PC-3 (cell line): ENCODE results near the gene DCBLD1. TPM values are rescaled to one million over a fixed set of nuclear protein-coding genes. Genes with fewer than 3 reads are reported as not detected.

Experiments used
- ATAC-seq: fragments of 200-7000 bp; cut with Tn5 transposase; 2 replicates; pipeline ENCODE4 v1.9.1; 2020; ENCODE audit warnings: mild to moderate bottlenecking, moderate library complexity
- BruUV-seq: library from RNA; stranded (reverse); fragments of 400-500 nt; replicated peaks from 2 replicates; lab custom pipeline; 2021; lab: Mats Ljungman, UMichigan
- CTCF ChIA-PET: fragments of 300-600 bp; sonication (Branson Sonifier 250); formaldehyde crosslinking; loops from one replicate; lab custom pipeline; 2022; ENCODE audit warnings: antibody characterized with exemption; lab: Charles Lee
- POLR2A ChIA-PET: fragments of 300-600 bp; sonication (Branson Sonifier 250); formaldehyde crosslinking; loops from one replicate; lab custom pipeline; 2022; ENCODE audit warnings: antibody characterized with exemption; ENCODE audit not compliant: unreplicated experiment; lab: Charles Lee
- DNase-seq: peaks from one replicate; pipeline ENCODE4 v3.0.0-alpha.2; 2015
- H2AFZ ChIP-seq: fragments of 300-600 bp; sonication (generic); 2 replicates; pipeline ENCODE4 v1.6.0; 2016; ENCODE audit warnings: antibody characterized with exemption, low read length
- H3F3A ChIP-seq: fragments of 300-600 bp; sonication (generic); one replicate; pipeline ENCODE4 v1.6.0; 2017; ENCODE audit warnings: antibody characterized with exemption, low read length, control low read depth, mild to moderate bottlenecking; ENCODE audit not compliant: unreplicated experiment
- H3K27ac ChIP-seq: fragments of 300-600 bp; sonication (generic); 2 replicates; pipeline ENCODE4 v1.5.1; 2016; ENCODE audit warnings: mild to moderate bottlenecking, low read length
- H3K27me3 ChIP-seq: fragments of 300-600 bp; sonication (generic); 2 replicates; pipeline ENCODE4 v1.6.1; 2016; ENCODE audit warnings: low read length, mixed read lengths
- H3K36me3 ChIP-seq: fragments of 300-600 bp; sonication (generic); 2 replicates; pipeline ENCODE4 v1.6.1; 2016; ENCODE audit warnings: low read depth, mixed run types, low read length, mixed read lengths
- H3K4me1 ChIP-seq: fragments of 300-600 bp; sonication (generic); 2 replicates; pipeline ENCODE4 v1.5.1; 2016; ENCODE audit warnings: low read length; ENCODE audit not compliant: insufficient read depth
- H3K4me2 ChIP-seq: fragments of 300-600 bp; sonication (generic); 2 replicates; pipeline ENCODE4 v1.6.0; 2016; ENCODE audit warnings: low read length
- H3K4me3 ChIP-seq: fragments of 300-600 bp; sonication (generic); 2 replicates; pipeline ENCODE4 v1.5.1; 2016; ENCODE audit warnings: mild to moderate bottlenecking, low read length, mixed read lengths
- H3K79me2 ChIP-seq: fragments of 300-600 bp; sonication (generic); 2 replicates; pipeline ENCODE4 v1.6.1; 2017; ENCODE audit warnings: low read length, mixed read lengths
- H3K9ac ChIP-seq: fragments of 300-600 bp; sonication (generic); 2 replicates; pipeline ENCODE4 v1.6.0; 2016; ENCODE audit warnings: mild to moderate bottlenecking, low read length
- H3K9me2 ChIP-seq: fragments of 300-600 bp; sonication (generic); replicated peaks from 2 replicates; pipeline ENCODE4 v1.6.1; 2016; ENCODE audit warnings: mixed run types, low read length, mixed read lengths
- H3K9me3 ChIP-seq: fragments of 300-600 bp; sonication (generic); 2 replicates; pipeline ENCODE4 v1.6.1; 2016; ENCODE audit warnings: low read length, mixed read lengths
- H4K20me1 ChIP-seq: fragments of 300-600 bp; sonication (generic); 2 replicates; pipeline ENCODE4 v1.6.1; 2016; ENCODE audit warnings: low read length, mixed read lengths
- EZH2 ChIP-seq: fragments of 300-600 bp; sonication (generic); IDR thresholded peaks from one replicate; pipeline ENCODE4 v1.6.1; 2017; ENCODE audit warnings: antibody characterized with exemption, mild to moderate bottlenecking, low read length; ENCODE audit not compliant: unreplicated experiment
- EZH2phosphoT487 ChIP-seq: fragments of 300-600 bp; sonication (generic); IDR thresholded peaks from 2 replicates; pipeline ENCODE4 v1.6.1; 2018; ENCODE audit warnings: mild to moderate bottlenecking, antibody characterized with exemption, low read length, borderline replicate concordance
- intact Hi-C: fragments of 100-400 bp; cut with micrococcal nuclease; formaldehyde crosslinking; loops from 2 replicates; pipeline ENCODE4 v1.9.0; 2023
- total RNA-seq: library from RNA; depleted of rRNA; stranded (reverse); fragments of >200 nt; gene quantifications from 2 replicates; pipeline ENCODE4 v1.2.3, GENCODE V29; 2014
- TF ChIP-seq, protein P1 (sequence below): fragments of 300-600 bp; sonication (generic); conservative IDR thresholded peaks from 2 replicates; pipeline ENCODE4 v1.5.1; 2017; ENCODE audit warnings: antibody characterized with exemption, low read depth, mild to moderate bottlenecking, low read length

The DCBLD1 gene
- total RNA-seq, 1 experiment from 2014 or later, result 35.9 TPM

- TF ChIP-seq, protein P1, sequence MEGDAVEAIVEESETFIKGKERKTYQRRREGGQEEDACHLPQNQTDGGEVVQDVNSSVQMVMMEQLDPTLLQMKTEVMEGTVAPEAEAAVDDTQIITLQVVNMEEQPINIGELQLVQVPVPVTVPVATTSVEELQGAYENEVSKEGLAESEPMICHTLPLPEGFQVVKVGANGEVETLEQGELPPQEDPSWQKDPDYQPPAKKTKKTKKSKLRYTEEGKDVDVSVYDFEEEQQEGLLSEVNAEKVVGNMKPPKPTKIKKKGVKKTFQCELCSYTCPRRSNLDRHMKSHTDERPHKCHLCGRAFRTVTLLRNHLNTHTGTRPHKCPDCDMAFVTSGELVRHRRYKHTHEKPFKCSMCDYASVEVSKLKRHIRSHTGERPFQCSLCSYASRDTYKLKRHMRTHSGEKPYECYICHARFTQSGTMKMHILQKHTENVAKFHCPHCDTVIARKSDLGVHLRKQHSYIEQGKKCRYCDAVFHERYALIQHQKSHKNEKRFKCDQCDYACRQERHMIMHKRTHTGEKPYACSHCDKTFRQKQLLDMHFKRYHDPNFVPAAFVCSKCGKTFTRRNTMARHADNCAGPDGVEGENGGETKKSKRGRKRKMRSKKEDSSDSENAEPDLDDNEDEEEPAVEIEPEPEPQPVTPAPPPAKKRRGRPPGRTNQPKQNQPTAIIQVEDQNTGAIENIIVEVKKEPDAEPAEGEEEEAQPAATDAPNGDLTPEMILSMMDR, result no peak
- TF ChIP-seq EZH2, result no peak
- TF ChIP-seq EZH2phosphoT487, result no peak
- Histone ChIP-seq H3K4me1 (peaks cover 49% of the 10 kb centered on the region), H3K9ac (no peak overlapping the region), H3K4me3 (no peak overlapping the region), H3K36me3 (no peaks in the 10 kb centered on the region; the same call in 1 of the 2 replicates), H3K9me2 (no peaks in the 10 kb centered on the region), H3K79me2 (no peaks in the 10 kb centered on the region), H4K20me1 (no peaks in the 10 kb centered on the region), H3K4me2 (no peak overlapping the region), H3K27ac (no peak overlapping the region), H2AFZ (no peak overlapping the region), H3K9me3 (no peaks in the 10 kb centered on the region), H3F3A (peaks cover 3% of the 10 kb centered on the region), H3K27me3 (no peaks in the 10 kb centered on the region)
- intact Hi-C loops, result loop anchor here (2.0 to 5.0 kb wide), 2 partner anchors 31 to 46 kb away; partner anchors contain the start of gene DCBLD1
- no peak for ATAC-seq
- no TSS peak for BruUV-seq
- DNase-seq, result no peak
- ChIA-PET CTCF (no interaction called here), POLR2A (no interaction called here)
Observed at GRCh38 chr6:117451671-117452070, 30.8 kb upstream of the DCBLD1 start.

DNA sequence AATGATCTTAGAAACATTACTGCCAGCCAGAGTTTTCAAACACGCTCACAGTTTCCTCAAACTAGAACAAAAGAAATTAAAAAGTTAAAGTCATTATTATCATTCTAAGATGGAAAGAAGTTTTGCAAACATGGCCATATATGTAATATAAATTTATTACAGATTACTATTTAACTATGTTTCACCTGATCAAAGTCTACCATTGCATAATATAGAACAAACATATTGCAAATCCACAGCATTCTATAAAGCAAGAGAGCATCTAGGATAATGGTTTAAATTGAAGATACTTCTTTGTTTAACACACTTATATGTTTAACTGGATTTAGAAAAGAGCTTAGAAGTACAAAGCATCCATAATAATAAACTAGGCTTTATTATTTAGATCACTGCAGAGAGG, 26.2 kb upstream of the DCBLD1 start:
- no peak overlapping the region for H3K27ac ChIP-seq
- H3K9ac ChIP-seq, result no peak overlapping the region
- ATAC-seq, result no peak
- CTCF ChIA-PET, result no interaction called here
- peaks cover 13% of the 10 kb centered on the region for H3K4me1 ChIP-seq
- no peak for TF ChIP-seq EZH2
- TF ChIP-seq EZH2phosphoT487, result no peak
- TF ChIP-seq, protein P1, result no peak
- H3K4me2 ChIP-seq, result peak overlapping the region; percentile 22; the same call in 1 of the 2 replicates
- H4K20me1 ChIP-seq, result no peaks in the 10 kb centered on the region
- H3K36me3 ChIP-seq, result no peaks in the 10 kb centered on the region
- H3K27me3 ChIP-seq, result no peaks in the 10 kb centered on the region
- H3K9me2 ChIP-seq, result no peaks in the 10 kb centered on the region
- H2AFZ ChIP-seq, result no peak overlapping the region
- BruUV-seq, result no TSS peak
- no peaks in the 10 kb centered on the region for H3K79me2 ChIP-seq
- no peak for DNase-seq
- no peaks in the 10 kb centered on the region for H3F3A ChIP-seq
- H3K9me3 ChIP-seq, result no peaks in the 10 kb centered on the region
- POLR2A ChIA-PET, result no interaction called here
- intact Hi-C loops, result no loop called here
- H3K4me3 ChIP-seq, result no peak overlapping the region

- Histone ChIP-seq H3K4me3 (no peak overlapping the region), H3K9me3 (no peaks in the 10 kb centered on the region), H3K27ac (no peak overlapping the region), H3K79me2 (no peaks in the 10 kb centered on the region), H3K4me2 (no peak overlapping the region), H2AFZ (no peak overlapping the region), H3K9ac (no peak overlapping the region), H3K36me3 (no peaks in the 10 kb centered on the region), H4K20me1 (no peaks in the 10 kb centered on the region), H3F3A (no peaks in the 10 kb centered on the region), H3K27me3 (no peaks in the 10 kb centered on the region), H3K4me1 (peaks cover 13% of the 10 kb centered on the region), H3K9me2 (no peaks in the 10 kb centered on the region)
- ATAC-seq (no peak), DNase-seq (no peak)
- POLR2A ChIA-PET, result no interaction called here
- CTCF ChIA-PET, result no interaction called here
- intact Hi-C loops, result no loop called here
- TF ChIP-seq EZH2 (no peak), EZH2phosphoT487 (no peak)
- TF ChIP-seq, protein P1, result no peak
- no TSS peak for BruUV-seq
Observed at GRCh38 chr6:117456998-117457397, 25.5 kb upstream of the DCBLD1 start.
